ENCODE results near the gene XCR1. TPM values are rescaled to one million over a fixed set of nuclear protein-coding genes. Genes with fewer than 3 reads are reported as not detected.

The XCR1 gene
- total RNA-seq, 2 experiments from 2014 or later = not detected

DNA sequence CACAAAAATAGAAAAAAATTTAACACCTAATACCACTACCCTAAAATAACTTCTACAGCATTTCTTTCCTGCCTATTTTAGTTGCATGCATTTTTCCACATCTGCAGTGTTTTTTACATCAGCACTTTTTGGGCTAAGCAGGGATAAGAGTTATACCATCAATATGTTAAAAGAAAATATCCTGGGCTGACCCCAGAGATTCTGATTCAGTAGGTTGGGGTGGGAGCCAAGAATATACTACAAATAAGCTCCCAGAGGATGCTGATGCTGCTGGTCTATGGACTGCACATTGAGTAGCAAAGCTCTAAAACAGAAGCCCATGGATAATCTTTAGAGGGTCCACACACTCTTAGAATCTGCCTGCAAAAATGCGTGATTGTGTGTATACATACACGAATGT is 46.5 kb downstream of the XCR1 start:
- Mint-ChIP-seq H3K9me3 (ENCODE audit: low read depth) (no peaks in the 10 kb centered on the region), H3K27me3 (no peaks in the 10 kb centered on the region), H3K4me3 (no peak overlapping the region), H3K4me1 (peaks cover 92% of the 10 kb centered on the region), H3K27ac (peak overlapping the region; percentile 92), H3K36me3 (peaks cover 75% of the 10 kb centered on the region)
- CTCF ChIA-PET = interaction anchor here (1.0 to 6.8 kb wide), 10 partner anchors 9 to 100 kb away, joined by 3 to 42 read pairs (median 3); no protein-coding TSS in a partner anchor
- no peak for ATAC-seq
- DNase-seq = no peak

DNA sequence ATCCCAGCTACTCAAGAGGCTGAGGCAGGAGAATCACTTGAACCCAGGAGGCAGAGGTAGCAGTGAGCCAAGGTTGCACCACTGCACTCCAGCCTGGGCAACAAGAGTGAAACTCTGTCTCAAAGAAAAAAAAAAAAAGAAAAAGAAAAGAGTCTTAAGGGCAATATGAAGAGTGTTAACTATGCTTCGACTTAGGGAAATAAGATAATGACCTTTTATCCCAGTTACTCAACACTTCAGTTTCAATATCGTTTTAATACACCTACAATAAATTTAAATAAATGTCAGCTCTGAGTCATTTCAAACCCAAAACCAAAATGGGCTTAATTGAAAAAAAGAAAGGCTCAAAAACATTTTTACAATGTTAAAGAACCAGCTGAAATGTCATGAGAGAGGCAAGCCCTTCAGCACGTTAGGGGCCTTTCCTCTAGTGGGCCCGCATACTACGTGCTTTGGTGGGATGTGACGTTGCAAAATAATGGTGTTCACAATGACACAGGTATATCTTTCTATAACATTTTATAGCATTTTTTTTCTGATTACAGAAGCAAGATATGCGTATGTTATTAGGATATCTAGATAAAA is 47.0 kb downstream of the XCR1 start:
- H3K4me1 Mint-ChIP-seq = peaks cover 92% of the 10 kb centered on the region
- no peaks in the 10 kb centered on the region for H3K27me3 Mint-ChIP-seq
- peak overlapping the region; percentile 92 for H3K27ac Mint-ChIP-seq
- DNase-seq = no peak
- CTCF ChIA-PET = interaction anchor here (1.0 to 6.8 kb wide), 8 partner anchors 10 to 99 kb away, joined by 3 to 42 read pairs (median 4); no protein-coding TSS in a partner anchor
- H3K4me3 Mint-ChIP-seq = no peak overlapping the region
- no peaks in the 10 kb centered on the region for H3K9me3 Mint-ChIP-seq (ENCODE audit: low read depth)
- peak; percentile 24 for ATAC-seq
- peaks cover 79% of the 10 kb centered on the region for H3K36me3 Mint-ChIP-seq

GRCh38 chr3:45979378-45979777 is 47.9 kb downstream of the XCR1 start:
- Mint-ChIP-seq H3K9me3 (ENCODE audit: low read depth) (no peaks in the 10 kb centered on the region), H3K4me3 (peak overlapping the region; percentile 9), H3K27ac (peak overlapping the region; percentile 92), H3K36me3 (peaks cover 79% of the 10 kb centered on the region), H3K4me1 (peaks cover 92% of the 10 kb centered on the region), H3K27me3 (no peaks in the 10 kb centered on the region)
- DNase-seq (no peak), ATAC-seq (no peak)
- CTCF ChIA-PET = interaction anchor here (2.3 to 6.8 kb wide), 2 partner anchors 13 to 41 kb away, joined by 7 to 42 read pairs; no protein-coding TSS in a partner anchor

- ATAC-seq = peak; percentile 35
Measured at GRCh38 chr3:45978006-45978761, 49.1 kb downstream of the XCR1 start.

GRCh38 chr3:45976191-45977091 is 50.8 kb downstream of the XCR1 start:
- H3K27me3 Mint-ChIP-seq = no peaks in the 10 kb centered on the region
- CTCF ChIA-PET = interaction anchor here (1.0 to 6.8 kb wide), 12 partner anchors 8 to 110 kb away, joined by 3 to 42 read pairs (median 6); partner anchors contain the start of genes CXCR6 and FYCO1
- H3K4me3 Mint-ChIP-seq = peak overlapping the region; percentile 8
- H3K27ac Mint-ChIP-seq = peak overlapping the region; percentile 91
- DNase-seq (peak; percentile 60), ATAC-seq (peak; percentile 34)
- H3K36me3 Mint-ChIP-seq = peaks cover 73% of the 10 kb centered on the region
- H3K9me3 Mint-ChIP-seq (ENCODE audit: low read depth) = no peaks in the 10 kb centered on the region
- peaks cover 94% of the 10 kb centered on the region for H3K4me1 Mint-ChIP-seq

More at GRCh38 chr3:45978006-45978761, 49.1 kb downstream of the XCR1 start:
- Mint-ChIP-seq H3K36me3 (peaks cover 76% of the 10 kb centered on the region), H3K4me1 (peaks cover 92% of the 10 kb centered on the region), H3K27ac (peak overlapping the region; percentile 92), H3K27me3 (no peaks in the 10 kb centered on the region), H3K4me3 (peak overlapping the region; percentile 57), H3K9me3 (ENCODE audit: low read depth) (no peaks in the 10 kb centered on the region)
- DNase-seq = peak; percentile 85
- CTCF ChIA-PET = interaction anchor here (1.9 to 6.8 kb wide), 4 partner anchors 11 to 39 kb away, joined by 6 to 42 read pairs (median 14); partner anchors contain the start of gene FYCO1

GRCh38 chr3:45975686-45976085 is 51.6 kb downstream of the XCR1 start:
- no peak for DNase-seq
- no peaks in the 10 kb centered on the region for H3K27me3 Mint-ChIP-seq
- H3K36me3 Mint-ChIP-seq = peaks cover 73% of the 10 kb centered on the region
- peak overlapping the region; percentile 91 for H3K27ac Mint-ChIP-seq
- no peak for ATAC-seq
- no peaks in the 10 kb centered on the region for H3K9me3 Mint-ChIP-seq (ENCODE audit: low read depth)
- no peak overlapping the region for H3K4me3 Mint-ChIP-seq
- peaks cover 92% of the 10 kb centered on the region for H3K4me1 Mint-ChIP-seq
- CTCF ChIA-PET = interaction anchor here (1.0 to 6.8 kb wide), 7 partner anchors 9 to 103 kb away, joined by 3 to 42 read pairs (median 10); partner anchors contain the start of gene CXCR6

DNA sequence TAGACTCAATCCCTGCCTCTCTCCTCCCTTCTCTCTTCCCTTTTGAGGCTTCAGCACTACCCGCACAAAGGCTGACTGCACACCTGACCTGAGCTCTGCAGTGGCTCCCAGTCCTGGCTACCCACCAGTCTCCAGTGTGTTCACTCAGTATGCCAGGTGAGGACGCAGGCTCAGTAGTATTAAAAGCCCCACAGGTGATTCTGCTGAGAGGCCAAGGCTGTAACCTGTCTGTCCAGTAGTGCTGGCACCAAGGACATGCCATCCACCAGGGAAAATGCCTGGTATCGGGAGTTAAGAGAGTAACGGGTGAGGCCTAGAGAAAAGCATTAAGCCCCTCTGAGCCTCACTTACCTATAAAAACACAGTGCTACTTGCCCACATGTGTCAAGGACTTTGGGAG is 52.6 kb downstream of the XCR1 start:
- no peak overlapping the region for H3K4me3 Mint-ChIP-seq
- no peak for DNase-seq
- ATAC-seq = no peak
- H3K4me1 Mint-ChIP-seq = peaks cover 91% of the 10 kb centered on the region
- H3K36me3 Mint-ChIP-seq = peaks cover 79% of the 10 kb centered on the region
- no peaks in the 10 kb centered on the region for H3K27me3 Mint-ChIP-seq
- H3K9me3 Mint-ChIP-seq (ENCODE audit: low read depth) = no peaks in the 10 kb centered on the region
- CTCF ChIA-PET = interaction anchor here (0.9 to 2.2 kb wide), 3 partner anchors 10 to 45 kb away, joined by 3 to 6 read pairs (median 3); no protein-coding TSS in a partner anchor
- H3K27ac Mint-ChIP-seq = peak overlapping the region; percentile 22

- CTCF ChIA-PET = interaction anchor here (0.5 to 2.6 kb wide), 11 partner anchors 9 to 1222 kb away, joined by 3 to 16 read pairs (median 4); no protein-coding TSS in a partner anchor
- Mint-ChIP-seq H3K4me1 (peaks cover 91% of the 10 kb centered on the region), H3K27me3 (no peaks in the 10 kb centered on the region), H3K4me3 (peak overlapping the region; percentile 20), H3K36me3 (peaks cover 80% of the 10 kb centered on the region), H3K9me3 (ENCODE audit: low read depth) (no peaks in the 10 kb centered on the region), H3K27ac (peak overlapping the region; percentile 87)
- no peak for DNase-seq
- peak; percentile 40 for ATAC-seq
Measured at GRCh38 chr3:45972534-45973402, 54.5 kb downstream of the XCR1 start.

DNA sequence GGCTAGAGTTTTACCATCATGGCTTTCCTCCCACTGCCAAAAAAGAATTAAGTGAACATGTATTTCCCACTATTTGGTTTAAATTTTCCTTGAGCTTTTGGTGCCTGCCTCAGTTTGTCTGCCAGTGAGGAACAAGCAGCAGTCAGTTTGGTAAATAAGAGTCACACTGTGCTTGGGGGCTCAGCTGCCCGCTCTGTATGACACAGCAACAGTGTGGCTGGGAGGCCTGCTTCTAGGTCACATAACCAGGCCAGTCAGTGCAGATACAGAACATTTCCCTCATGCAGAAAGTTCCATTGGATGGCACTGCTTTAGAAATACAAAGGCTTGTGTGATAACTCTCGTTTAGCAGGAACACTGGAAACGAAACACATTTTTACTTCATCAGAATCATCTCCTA is 57.3 kb downstream of the XCR1 start:
- DNase-seq (no peak), ATAC-seq (no peak)
- no peaks in the 10 kb centered on the region for H3K27me3 Mint-ChIP-seq
- H3K4me1 Mint-ChIP-seq = peaks cover 92% of the 10 kb centered on the region
- H3K36me3 Mint-ChIP-seq = peaks cover 75% of the 10 kb centered on the region
- no peak overlapping the region for H3K4me3 Mint-ChIP-seq
- CTCF ChIA-PET = interaction anchor here (2.5 to 8.8 kb wide), 2 partner anchors 12 to 108 kb away, joined by 7 to 75 read pairs; no protein-coding TSS in a partner anchor
- H3K27ac Mint-ChIP-seq = peak overlapping the region; percentile 17
- no peaks in the 10 kb centered on the region for H3K9me3 Mint-ChIP-seq (ENCODE audit: low read depth)

DNA sequence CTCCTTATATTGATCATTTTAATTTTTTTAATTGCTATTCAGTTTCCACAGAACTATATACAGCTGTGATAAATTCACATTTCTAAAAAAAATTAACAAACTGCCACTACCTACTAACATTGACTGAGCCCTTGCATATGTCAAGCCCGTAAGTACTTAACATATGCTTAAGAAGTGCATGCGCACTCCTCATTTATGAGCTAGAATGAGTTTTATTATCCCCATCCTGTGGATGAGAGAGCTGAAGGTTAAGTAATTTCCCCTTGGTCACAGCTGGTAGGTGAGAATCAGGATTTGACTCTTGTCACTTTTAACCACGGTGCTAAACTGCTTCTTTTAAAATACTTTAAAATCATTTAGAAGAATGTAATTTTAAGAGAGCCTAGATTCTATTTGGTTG is 58.2 kb downstream of the XCR1 start:
- Mint-ChIP-seq H3K4me3 (no peak overlapping the region), H3K9me3 (ENCODE audit: low read depth) (no peaks in the 10 kb centered on the region), H3K4me1 (peaks cover 93% of the 10 kb centered on the region), H3K27ac (no peak overlapping the region), H3K27me3 (no peaks in the 10 kb centered on the region), H3K36me3 (peaks cover 75% of the 10 kb centered on the region)
- ATAC-seq (no peak), DNase-seq (no peak)
- CTCF ChIA-PET = interaction anchor here (0.8 to 8.8 kb wide), 5 partner anchors 9 to 109 kb away, joined by 4 to 75 read pairs (median 8); no protein-coding TSS in a partner anchor

DNA sequence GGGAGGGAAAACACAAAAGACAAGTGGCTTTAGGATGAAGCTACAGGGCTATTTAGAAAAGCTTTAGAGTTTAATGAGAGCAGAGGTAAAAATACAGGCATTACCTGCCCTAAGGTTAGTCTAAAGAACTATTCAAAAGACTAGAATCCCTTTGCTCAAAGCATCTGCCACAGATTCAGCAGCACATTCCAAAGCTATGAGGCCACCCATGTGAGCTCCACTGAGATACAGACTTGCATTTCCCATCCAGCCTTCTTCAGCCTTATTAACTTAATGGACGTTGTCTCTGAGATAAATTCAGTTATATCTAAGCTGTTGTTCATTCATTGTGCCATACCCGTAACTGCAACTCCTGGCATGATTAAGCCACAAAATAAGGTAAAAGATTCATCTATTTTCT is 58.6 kb downstream of the XCR1 start:
- DNase-seq (no peak), ATAC-seq (no peak)
- CTCF ChIA-PET = interaction anchor here (0.8 to 8.8 kb wide), 5 partner anchors 10 to 109 kb away, joined by 4 to 75 read pairs (median 8); no protein-coding TSS in a partner anchor
- Mint-ChIP-seq H3K4me1 (peaks cover 95% of the 10 kb centered on the region), H3K27ac (no peak overlapping the region), H3K4me3 (no peak overlapping the region), H3K27me3 (no peaks in the 10 kb centered on the region), H3K36me3 (peaks cover 78% of the 10 kb centered on the region), H3K9me3 (ENCODE audit: low read depth) (no peaks in the 10 kb centered on the region)

DNA sequence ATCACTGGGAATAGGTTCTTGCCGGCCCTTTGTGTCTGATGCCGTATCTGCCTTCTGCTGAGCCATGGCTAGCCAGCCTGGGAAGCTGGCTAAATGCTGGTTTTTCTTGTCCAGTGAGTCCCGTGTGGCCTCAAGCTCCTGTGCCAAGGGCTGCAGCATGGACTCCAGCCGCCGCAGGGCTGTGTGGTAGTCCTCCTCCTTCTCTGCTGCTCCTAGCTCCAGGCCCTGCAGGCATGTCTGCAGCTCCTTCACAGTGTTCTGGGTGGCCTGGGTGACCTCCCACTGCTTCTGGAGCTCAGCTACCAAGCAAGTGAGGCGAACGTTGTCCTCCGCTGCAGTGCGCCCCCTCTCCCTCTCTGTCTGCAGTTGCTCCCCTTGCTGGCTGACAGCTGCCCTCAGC is 59.1 kb downstream of the XCR1 start:
- Mint-ChIP-seq H3K4me3 (no peak overlapping the region), H3K27ac (peak overlapping the region; percentile 3), H3K36me3 (peaks cover 78% of the 10 kb centered on the region), H3K9me3 (ENCODE audit: low read depth) (no peaks in the 10 kb centered on the region), H3K4me1 (peaks cover 95% of the 10 kb centered on the region), H3K27me3 (no peaks in the 10 kb centered on the region)
- CTCF ChIA-PET = interaction anchor here (1.0 to 8.8 kb wide), 5 partner anchors 10 to 109 kb away, joined by 3 to 75 read pairs (median 8); no protein-coding TSS in a partner anchor
- no peak for ATAC-seq
- DNase-seq = no peak

Data from activated CD8-positive, alpha-beta memory T cell treated with anti-CD3 and anti-CD28 coated beads, Interleukin-2, amount 10 ng/mL, durations not matched to agents 7 days and 5 days (primary cell).